GM21447 (cell line): ENCODE results near the gene AUTS2.
A peak's percentile ranks its signal among the peaks of the same experiment; 100 is the strongest.

Source experiments
- ATAC-seq: cut with Tn5 transposase; IDR thresholded peaks from one replicate; pipeline ENCODE4 v1.9.1; 2021; ENCODE audit not compliant: unreplicated experiment

AUTS2 gene

GRCh38 chr7:70739646-70740210 lies 1141.5 kb downstream of the AUTS2 start:
- no peak for ATAC-seq

GRCh38 chr7:70741666-70742065 lies 1143.4 kb downstream of the AUTS2 start:
- ATAC-seq = no peak

- no peak for ATAC-seq
Measured at GRCh38 chr7:70743531-70744325, 1145.5 kb downstream of the AUTS2 start.

- ATAC-seq = no peak
Measured at GRCh38 chr7:70744492-70744891, 1146.2 kb downstream of the AUTS2 start.

GRCh38 chr7:70749831-70750230 lies 1151.6 kb downstream of the AUTS2 start:
- ATAC-seq = no peak

GRCh38 chr7:70751895-70752294 lies 1153.6 kb downstream of the AUTS2 start:
- ATAC-seq = no peak

GRCh38 chr7:70752794-70753241 lies 1154.5 kb downstream of the AUTS2 start:
- no peak for ATAC-seq

GRCh38 chr7:70756789-70757188 lies 1158.5 kb downstream of the AUTS2 start:
- ATAC-seq = no peak

- no peak for ATAC-seq
Measured at GRCh38 chr7:70758646-70759045, 1160.4 kb downstream of the AUTS2 start.

- ATAC-seq = no peak
Measured at GRCh38 chr7:70759674-70760073, 1161.4 kb downstream of the AUTS2 start.

- ATAC-seq = peak; percentile 30
Measured at GRCh38 chr7:70761711-70762328, 1163.5 kb downstream of the AUTS2 start.

- ATAC-seq = no peak
Measured at GRCh38 chr7:70762696-70763095, 1164.4 kb downstream of the AUTS2 start.

GRCh38 chr7:70763961-70764691 lies 1165.9 kb downstream of the AUTS2 start:
- ATAC-seq = peak; percentile 82

- peak; percentile 1 for ATAC-seq
Measured at GRCh38 chr7:70764701-70765208, 1166.5 kb downstream of the AUTS2 start.

GRCh38 chr7:70765651-70766050 lies 1167.4 kb downstream of the AUTS2 start:
- ATAC-seq = no peak

GRCh38 chr7:70766109-70766508 lies 1167.8 kb downstream of the AUTS2 start:
- no peak for ATAC-seq

GRCh38 chr7:70766694-70767093 lies 1168.4 kb downstream of the AUTS2 start:
- ATAC-seq = no peak

- no peak for ATAC-seq
Measured at GRCh38 chr7:70770154-70770553, 1171.9 kb downstream of the AUTS2 start.

- ATAC-seq = no peak
Measured at GRCh38 chr7:70771451-70771850, 1173.2 kb downstream of the AUTS2 start.

GRCh38 chr7:70772891-70773290 lies 1174.6 kb downstream of the AUTS2 start:
- ATAC-seq = no peak

- no peak for ATAC-seq
Measured at GRCh38 chr7:70773406-70773805, 1175.1 kb downstream of the AUTS2 start.
